HG02943 (cell line): ENCODE data around the gene PRKD1.
"Not testable (repeated sequence)": the region's sequence is repeated elsewhere in the genome, so short reads cannot be mapped to it uniquely, and the experiment has no call there.

Source experiments
- ATAC-seq: cut with Tn5 transposase; IDR thresholded peaks from one replicate; pipeline ENCODE4 v1.9.1; 2021; ENCODE audit warnings: mild to moderate bottlenecking, low read depth, moderate library complexity; ENCODE audit not compliant: unreplicated experiment

PRKD1 gene

DNA sequence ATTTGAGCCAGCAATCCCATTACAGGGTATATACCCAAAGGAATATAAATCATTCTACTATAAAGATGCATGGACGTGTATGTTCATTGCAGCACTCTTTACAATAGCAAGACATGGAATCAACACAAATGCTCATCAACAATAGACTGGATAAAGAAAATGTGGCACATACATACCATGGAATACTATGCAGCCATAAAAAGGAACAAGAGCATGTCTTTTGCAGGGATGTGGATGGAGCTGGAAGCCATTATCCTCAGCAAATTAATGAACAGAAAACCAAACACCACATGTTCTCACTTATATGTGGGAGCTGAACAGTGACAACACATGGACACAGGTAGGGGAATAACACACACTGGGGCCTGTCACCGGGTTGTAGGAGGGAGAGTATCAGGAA lies 238.1 kb downstream of the PRKD1 start:
- not testable (repeated sequence) for ATAC-seq

DNA sequence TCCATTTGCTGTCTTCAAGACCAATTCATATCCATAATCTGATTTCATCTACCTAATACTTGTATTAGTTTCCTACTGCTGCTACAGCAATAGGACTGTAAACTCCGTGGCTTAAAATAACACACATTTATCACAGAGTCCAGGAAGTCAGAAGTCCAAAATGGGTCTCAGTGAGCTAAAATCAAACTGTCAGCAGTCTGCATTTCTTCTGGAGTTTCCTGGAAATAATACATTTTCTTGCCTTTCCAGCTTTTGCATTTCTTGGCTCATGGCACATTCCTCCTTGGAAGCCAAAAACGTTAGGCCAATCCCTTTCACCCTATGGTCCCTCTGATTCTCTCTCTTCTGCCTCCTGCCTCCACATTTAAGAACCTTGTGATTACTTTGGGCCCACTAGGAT lies 239.8 kb downstream of the PRKD1 start:
- ATAC-seq: no peak

DNA sequence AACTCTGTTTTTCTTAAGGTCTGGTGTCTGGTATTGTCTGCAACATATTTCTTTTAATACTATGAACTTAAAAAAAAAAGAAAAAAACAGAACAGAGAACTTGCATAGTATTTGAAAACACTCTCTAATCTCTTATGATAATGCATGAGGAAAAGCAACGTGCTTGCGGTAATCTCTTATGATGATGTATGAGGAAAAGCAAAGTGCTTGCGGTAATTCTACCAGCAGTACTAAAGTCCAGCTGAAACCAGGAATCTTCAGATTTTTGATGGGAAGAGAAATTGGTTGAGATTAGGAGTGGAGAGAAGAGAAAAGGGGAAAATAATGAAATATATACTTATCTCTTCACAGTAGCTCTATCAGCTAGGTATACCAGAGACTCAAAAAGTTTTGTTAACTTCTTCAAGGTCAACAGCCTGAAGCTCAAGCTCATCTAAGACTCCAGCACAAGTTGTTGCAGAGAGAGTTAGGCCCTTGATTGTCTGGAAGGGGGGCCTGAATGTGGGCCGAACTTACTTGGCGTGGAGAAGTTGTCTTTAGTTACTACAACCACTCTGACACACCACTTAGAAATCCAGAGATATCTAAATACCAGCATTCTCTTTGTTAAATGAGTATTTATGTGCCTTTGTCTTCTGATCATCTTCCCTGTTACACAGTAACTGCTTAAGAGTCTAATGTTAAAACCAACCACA lies 240.4 kb downstream of the PRKD1 start:
- ATAC-seq: no peak

DNA sequence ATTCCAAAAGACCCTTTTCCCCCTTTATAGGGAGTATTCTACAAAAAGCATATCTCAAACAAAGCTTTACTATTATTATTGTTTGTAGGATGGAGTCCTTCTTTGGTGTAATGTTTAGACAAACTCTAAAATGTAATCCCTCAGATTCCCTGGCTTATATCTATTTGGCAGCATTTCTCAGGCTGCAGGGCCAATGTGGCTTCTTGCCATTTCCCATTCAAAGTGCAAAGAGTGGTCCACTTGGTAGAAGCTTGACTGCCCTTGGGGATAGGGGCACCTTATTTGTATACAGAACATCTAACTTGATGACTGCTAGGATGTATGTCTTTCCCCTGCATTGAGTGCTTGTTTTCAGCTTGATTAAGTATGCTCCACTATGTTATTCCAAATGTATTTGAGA lies 242.7 kb downstream of the PRKD1 start:
- no peak for ATAC-seq

DNA sequence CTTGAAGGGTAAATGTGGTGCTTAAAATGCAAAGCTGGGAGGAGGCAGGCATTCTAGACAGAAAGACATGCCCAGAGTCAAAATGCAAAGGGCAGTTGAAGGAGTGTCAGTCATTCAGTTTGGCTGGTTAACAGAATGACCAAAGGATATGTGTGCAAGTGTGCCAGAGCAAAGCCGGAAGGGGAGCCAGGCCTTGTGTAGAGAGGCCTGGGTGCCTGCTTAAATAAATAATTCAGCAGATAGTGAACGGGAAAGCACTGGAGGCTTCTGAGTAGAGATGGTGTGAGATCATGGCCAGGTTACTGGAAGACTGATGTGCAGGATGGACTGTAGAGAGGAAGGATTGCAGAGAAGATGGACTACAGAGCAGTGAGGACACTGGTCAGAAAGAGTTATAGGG lies 244.9 kb downstream of the PRKD1 start:
- ATAC-seq: no peak

DNA sequence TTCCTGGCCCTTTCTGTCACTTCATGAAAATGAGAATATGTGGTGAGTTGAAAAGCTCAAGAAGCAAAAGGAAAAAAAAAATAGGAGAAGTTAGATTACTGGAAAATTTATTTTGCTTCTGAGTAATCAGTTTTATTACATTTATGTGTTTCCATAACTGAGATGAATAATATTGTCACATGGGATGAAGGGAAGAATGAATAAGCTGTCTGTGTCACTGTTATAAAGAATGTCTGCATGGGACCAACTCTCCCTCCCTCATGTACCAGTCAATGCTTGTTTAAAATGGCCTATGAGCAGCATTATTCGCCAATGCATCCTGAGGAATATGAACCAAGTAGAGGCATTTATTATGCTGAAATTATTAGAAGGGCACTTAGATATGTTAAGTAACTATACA lies 246.3 kb downstream of the PRKD1 start:
- ATAC-seq: no peak

DNA sequence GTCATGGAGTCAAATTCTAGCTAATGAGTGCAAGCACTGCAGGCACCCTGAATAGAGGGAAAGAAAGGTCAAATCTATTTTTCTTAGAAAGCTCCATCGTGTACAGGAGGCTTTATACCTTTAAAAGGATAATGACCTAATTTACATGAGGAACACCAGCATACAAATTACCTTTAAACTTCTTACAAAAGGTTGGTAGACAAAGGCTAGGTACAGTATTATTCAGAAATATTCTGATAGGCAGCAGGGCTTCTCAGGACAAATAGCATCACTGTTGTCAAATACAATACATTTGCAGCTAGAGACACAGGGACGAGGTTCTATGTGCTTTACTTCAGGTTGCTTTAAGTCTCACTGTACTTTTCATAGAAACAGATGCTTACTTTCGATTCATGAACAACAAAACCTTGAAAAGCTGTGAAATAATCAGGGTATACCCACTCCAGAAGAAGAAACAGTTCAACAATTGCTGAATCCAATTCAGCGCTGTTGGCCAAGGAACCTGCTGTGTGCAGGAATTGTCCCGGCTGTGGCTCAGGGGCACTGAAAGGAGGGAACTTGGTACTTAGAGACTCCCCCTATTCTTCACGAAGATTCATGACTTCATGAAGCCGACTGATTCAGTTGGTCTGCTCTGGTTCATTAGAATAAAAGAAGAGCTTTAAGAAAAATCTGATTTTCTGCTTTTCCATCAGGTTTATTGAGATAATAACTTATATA lies 252.9 kb downstream of the PRKD1 start:
- ATAC-seq: no peak

DNA sequence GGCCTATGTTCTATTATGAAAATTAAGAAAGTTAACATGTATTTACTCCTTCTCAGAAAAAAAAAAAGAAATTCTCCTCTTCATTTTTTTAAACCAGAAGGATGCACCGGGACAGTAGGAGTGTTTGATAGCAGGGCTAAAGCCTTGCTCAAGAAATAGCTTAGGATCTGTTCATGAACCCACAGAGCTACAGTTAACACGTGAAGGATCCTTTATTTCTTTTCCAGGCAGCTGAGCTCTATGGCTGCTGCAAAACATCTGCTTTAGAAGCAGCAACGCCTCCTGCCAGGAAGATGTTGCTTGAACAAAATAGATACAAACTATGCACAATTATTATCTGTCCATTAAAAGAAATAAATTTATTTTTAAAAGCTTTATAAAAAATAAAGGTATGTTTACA lies 254.8 kb downstream of the PRKD1 start:
- ATAC-seq: no peak

DNA sequence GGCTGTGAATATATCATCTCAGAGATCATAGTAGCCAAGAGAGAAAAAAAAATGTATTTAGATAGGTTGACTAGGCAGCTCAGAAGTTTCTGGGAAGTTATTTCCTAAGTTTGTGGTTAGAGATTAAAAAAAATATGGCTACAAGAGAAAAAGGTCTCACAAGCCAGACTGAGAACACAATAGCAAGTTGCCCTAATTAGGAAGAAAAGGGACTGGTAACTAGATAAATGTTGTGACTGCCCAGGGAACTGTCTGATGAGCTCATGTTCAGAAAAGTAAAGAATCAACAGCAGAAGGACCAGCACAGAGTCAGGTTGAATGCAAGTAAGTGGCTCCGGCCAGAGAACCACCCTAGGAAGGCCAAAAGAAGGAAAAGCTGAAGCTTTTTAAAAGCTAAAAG lies 256.6 kb downstream of the PRKD1 start:
- no peak for ATAC-seq

DNA sequence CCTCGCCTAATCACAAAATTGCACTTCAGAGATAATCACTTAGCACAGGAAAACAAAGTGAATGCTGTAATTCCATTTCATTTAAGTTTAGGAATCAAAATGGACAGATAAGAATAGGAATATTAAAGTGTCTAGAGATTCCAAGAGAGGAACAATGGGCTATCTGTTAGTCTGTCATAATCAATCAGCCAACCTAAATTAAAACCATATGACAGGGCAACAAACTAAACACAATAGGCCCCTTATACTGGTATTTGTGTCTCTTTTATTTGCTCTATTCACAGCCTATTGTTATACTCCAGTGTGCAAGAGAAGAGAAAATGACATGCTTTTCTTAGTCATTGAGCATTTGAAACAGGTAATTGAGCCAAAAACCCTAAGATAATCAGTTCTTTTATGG lies 259.4 kb downstream of the PRKD1 start:
- no peak for ATAC-seq

DNA sequence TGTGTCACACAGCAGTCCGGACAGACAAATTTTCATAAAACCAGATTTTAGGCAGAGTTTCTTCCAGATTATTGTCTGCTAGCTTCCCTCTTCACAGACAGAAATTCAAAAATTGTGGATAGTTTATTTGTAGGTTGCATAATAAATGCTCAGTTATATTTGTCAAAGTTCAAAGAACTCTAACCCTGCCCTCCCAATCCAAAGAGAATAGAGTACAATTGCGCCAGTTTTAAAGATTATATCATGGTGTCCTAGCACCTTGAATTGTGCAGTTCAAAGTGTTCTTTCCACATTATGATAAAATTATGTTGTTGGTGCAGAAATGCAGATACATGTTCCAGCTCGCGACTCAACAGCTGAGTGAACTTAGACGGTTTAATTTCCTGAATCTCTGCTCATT lies 263.1 kb downstream of the PRKD1 start:
- no peak for ATAC-seq

DNA sequence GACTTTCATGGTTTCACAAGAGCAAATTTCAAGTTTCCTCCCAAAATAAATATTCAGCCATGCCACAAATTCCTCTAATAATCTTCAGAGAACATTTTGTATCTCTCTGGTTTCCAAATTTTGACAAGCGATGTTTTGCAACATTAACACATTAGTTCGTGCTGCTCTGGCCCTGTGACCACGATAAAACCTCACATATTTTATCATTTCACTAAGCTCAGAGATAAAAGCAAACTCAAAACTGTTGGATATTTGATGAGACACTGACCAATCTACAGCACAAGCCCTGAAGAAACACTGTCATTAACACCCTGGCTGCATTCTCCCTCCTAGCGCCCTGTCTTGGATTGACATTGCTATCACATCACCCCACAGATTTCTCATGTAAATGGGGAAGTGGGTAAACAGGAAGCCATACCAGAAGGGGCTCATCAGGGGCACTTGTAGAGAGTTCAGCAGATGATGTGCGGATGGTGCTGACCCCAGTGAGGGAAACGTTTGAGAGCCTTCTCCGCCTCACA lies 264.3 kb downstream of the PRKD1 start:
- no peak for ATAC-seq

DNA sequence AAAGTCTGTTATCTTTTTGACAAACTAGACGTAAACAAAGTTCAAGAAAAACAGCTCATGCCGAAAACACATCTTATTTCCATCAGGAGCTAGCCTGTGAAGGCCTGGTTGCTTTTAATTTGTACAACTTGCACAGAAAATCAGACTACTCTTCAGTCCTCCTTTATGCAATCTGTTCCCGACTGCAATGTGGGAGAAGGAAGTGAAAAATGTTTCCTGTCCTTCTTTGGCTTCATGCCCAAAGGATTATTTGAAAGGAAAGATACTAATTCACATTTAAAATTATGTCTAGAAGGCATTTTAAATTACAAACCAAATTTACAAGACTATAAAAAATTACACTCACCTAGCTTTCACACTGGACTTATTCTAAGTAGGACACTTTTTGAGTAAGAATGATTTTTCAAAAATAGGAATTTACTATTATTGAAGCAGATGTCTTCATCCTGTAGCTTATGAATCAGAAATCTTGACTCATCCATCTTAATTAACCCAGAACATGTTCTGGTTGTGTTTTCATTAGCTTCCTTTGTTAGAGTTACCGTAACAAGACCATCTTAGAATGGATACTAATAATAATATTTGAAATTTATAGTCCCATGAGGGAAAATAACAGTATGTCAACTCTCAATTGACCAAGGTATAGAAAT lies 272.6 kb downstream of the PRKD1 start:
- no peak for ATAC-seq

DNA sequence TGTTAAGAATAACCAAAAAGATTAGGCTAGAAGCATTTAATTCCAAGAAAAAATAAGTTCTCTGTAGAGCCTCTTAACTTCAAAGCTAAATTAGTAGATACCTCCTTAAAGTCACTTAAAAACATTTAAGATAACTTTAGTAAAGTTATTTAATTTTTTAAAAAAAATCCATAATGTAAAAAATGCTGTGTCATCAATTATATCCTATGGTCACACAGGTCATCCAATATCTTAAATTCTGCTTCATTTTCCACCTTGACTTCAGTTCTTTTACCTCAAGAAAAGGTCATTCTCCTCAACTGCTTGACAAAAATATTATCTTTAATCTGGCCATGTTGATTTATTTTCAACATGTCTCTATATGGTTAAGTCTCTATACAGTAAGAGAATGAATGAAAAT lies 274.3 kb downstream of the PRKD1 start:
- ATAC-seq: no peak

DNA sequence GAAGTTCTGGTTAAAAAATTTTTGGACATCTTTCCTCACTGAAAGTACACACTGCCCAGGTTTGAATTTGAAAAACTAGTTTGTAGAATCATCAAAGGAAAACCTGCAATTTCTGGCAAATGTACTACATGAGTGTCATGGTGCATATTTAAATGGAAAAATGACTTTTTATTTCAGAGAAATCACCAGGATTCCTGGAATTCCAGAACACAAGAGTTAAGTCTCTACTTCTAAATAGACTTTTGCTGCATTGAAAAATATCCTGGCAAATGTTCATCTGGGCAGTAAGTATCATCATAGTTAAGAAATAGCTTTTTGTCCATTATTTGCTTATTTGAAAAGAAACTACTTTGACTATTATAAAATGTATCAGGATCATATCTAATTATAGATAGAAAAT lies 275.1 kb downstream of the PRKD1 start:
- no peak for ATAC-seq

DNA sequence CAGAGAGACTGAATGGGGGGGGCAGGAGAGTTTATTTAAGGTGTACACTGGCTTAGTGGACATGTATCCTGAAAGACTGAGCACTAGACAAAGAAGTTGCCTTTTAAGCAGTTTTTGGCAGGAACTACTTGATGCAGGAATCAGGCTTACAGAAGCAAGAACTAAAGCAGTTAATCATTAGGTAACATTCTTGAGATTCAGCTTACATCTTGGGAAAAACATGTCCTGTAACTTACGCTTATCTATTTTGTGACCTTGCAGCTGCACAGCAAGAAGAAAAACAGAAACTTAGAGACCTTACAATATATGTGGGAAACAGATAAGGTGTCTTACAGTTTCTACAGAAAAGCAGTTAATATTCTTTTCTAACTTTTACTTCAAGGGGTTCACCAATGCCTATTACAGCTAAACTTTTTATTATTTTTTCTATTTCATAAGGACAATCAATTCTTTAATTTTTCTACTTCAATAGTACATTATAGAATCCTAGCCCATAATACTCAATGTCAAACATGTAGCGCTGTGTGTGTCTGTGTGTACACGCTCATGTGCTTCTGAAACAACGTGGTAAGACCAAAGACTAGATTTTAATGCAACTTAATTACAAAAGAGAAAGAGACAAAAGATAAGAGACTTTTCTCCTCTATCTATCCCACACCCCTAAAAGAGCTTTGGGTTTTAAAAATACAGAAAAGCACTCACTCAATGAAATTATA lies 276.9 kb downstream of the PRKD1 start:
- no peak for ATAC-seq

DNA sequence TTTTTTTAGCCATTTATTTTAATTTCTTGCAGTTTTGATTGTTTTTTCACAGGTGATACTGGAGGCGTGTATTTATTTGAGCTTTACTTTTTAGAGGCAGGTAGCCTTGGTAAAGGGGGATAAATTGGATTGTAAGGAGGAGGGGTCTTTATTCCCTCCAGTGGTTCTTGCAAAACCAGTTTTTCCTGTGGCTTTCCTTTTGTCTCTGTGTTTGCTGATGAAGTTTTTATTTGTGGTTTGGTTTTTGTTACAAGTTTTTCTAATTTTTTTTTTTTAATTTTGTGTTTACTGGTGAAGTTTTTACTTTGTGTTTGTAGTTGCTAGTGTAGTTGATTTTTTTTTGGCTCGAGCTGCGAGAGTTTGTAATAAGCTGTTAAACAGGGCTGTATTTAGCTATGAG lies 278.5 kb downstream of the PRKD1 start:
- ATAC-seq: no peak

DNA sequence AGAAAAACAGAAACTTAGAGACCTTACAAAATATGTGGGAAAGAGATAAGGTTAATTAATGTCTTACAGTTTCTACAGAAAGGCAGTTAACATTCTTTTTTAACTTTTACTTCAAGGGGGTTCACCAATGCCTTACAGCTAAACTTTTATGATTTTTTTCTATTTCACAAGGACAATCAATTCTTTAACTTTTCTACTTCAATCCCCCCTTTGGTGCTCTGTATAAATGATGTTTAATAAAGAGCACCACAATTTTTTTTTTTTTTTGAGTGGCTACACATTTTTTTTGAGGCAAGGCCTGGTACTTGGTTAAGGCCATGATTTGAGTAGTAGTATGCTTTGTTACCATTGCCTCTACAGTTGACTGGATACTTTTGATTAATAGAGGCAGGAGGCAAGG lies 279.6 kb downstream of the PRKD1 start:
- no peak for ATAC-seq

DNA sequence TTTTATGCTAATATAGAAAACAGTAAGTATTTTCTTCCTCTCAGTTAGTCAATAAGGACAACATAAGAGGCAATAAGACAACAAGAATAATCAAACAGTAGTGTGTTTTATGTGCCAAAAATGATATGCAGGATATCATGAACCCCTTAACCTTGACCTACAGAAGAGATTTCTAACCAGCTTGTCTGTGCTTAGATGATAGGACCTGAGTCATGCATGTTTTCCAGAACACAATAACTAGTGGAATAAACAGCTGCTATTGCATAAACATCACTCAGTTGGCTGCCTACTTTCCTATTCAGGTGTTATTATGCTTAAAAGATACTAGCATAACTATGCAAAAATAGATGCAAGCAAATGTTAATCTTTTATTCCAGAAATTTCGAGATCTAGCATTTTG lies 282.5 kb downstream of the PRKD1 start:
- ATAC-seq: no peak

DNA sequence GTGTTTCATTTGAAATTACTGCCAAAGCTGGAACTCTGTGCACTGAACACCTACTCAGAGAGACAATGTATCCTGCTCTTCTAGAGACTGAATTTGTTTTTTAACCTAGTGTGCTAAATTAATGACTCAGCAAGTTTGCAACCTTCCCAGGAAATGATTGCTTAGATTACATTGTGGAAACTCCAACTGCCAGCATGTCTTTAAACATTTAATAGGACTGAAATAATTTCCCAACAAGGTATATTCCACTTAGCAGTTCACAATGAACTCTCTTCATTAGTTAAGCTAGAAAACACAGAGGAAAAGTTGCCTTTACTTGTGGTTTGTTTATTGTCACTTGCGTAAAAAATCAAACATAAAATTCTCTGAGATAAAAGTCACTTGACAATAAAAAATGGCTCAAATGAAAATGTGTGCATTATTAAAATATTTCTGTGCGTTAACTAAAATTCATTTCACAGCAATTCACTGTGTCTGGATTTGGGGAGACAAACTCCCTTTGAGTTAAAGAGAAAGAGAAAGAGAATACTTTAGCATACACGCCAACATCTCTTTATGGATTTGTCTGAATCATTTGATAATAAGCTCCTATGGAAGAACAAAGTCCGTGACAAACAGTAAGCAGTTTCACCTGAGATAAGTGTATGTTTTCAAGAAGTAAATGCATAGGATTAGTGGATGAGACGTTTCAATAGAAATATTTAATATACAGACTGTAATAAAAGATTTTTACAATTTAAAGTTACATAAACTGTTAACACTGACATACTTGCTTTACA lies 284.0 kb downstream of the PRKD1 start:
- ATAC-seq: no peak
